Uterus (tissue), 2 donors: Measurements from ENCODE around the gene RAD51B.

ENCODE experiments used
- POLR2A ChIP-seq, 2 donors: fragments of 450-650 bp; IDR thresholded peaks; one replicate each; pipeline ENCODE4 v1.6.1; 2016; ENCODE audit warnings: antibody characterized with exemption in 2 of 2, mild to moderate bottlenecking in 1 of 2, moderate library complexity in 1 of 2
- TF ChIP-seq, protein P1 (sequence below), 4 experiments: fragments of 200-600 bp in 2 of 4; fragments of 450-650 bp in 2 of 4; sonication (generic) in 2 of 4; IDR thresholded peaks; one replicate each; pipeline ENCODE4 v1.5.1; 2016 to 2019; ENCODE audit warnings: antibody characterized with exemption in 4 of 4, mild to moderate bottlenecking in 2 of 4, moderate library complexity in 1 of 4

- TF ChIP-seq, protein P1, sequence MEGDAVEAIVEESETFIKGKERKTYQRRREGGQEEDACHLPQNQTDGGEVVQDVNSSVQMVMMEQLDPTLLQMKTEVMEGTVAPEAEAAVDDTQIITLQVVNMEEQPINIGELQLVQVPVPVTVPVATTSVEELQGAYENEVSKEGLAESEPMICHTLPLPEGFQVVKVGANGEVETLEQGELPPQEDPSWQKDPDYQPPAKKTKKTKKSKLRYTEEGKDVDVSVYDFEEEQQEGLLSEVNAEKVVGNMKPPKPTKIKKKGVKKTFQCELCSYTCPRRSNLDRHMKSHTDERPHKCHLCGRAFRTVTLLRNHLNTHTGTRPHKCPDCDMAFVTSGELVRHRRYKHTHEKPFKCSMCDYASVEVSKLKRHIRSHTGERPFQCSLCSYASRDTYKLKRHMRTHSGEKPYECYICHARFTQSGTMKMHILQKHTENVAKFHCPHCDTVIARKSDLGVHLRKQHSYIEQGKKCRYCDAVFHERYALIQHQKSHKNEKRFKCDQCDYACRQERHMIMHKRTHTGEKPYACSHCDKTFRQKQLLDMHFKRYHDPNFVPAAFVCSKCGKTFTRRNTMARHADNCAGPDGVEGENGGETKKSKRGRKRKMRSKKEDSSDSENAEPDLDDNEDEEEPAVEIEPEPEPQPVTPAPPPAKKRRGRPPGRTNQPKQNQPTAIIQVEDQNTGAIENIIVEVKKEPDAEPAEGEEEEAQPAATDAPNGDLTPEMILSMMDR (IDR thresholded peaks at IDR 0.05): no peak
- no peak for TF ChIP-seq POLR2A (IDR thresholded peaks at IDR 0.05)
These were observed 710.9 kb downstream of the RAD51B start for GRCh38 chr14:68530443-68530842.
